ENCODE results near the gene EGFR.

The EGFR gene

GRCh38 chr7:55050281-55050680 is 31.5 kb downstream of the EGFR start:
- H3K9ac ChIP-seq (ENCODE audit: low read length) = no peak overlapping the region
- no peak for TF ChIP-seq EZH2 (IDR thresholded peaks at IDR 0.05; ENCODE audit: borderline replicate concordance, low read length)
- TF ChIP-seq, protein P1, sequence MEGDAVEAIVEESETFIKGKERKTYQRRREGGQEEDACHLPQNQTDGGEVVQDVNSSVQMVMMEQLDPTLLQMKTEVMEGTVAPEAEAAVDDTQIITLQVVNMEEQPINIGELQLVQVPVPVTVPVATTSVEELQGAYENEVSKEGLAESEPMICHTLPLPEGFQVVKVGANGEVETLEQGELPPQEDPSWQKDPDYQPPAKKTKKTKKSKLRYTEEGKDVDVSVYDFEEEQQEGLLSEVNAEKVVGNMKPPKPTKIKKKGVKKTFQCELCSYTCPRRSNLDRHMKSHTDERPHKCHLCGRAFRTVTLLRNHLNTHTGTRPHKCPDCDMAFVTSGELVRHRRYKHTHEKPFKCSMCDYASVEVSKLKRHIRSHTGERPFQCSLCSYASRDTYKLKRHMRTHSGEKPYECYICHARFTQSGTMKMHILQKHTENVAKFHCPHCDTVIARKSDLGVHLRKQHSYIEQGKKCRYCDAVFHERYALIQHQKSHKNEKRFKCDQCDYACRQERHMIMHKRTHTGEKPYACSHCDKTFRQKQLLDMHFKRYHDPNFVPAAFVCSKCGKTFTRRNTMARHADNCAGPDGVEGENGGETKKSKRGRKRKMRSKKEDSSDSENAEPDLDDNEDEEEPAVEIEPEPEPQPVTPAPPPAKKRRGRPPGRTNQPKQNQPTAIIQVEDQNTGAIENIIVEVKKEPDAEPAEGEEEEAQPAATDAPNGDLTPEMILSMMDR (IDR thresholded peaks at IDR 0.05; ENCODE audit: low read length) = peak; percentile 25; the same call in 1 of the 2 replicates
- no peak overlapping the region for H2AFZ ChIP-seq (ENCODE audit: low read length)
- H3K36me3 ChIP-seq (ENCODE audit: insufficient read depth, low read length) = no peaks in the 10 kb centered on the region
- no peaks in the 10 kb centered on the region for H4K20me1 ChIP-seq (ENCODE audit: insufficient read depth, low read length)
- H3K27me3 ChIP-seq (ENCODE audit: insufficient read depth, low read length) = no peaks in the 10 kb centered on the region
- H3K27ac ChIP-seq (ENCODE audit: low read depth, low read length, poor library complexity, severe bottlenecking) = no peak overlapping the region
- H3K4me2 ChIP-seq (ENCODE audit: low read length) = no peak overlapping the region
- no peaks in the 10 kb centered on the region for H3K79me2 ChIP-seq (ENCODE audit: insufficient read depth, low read length)
- H3K9me2 ChIP-seq (ENCODE audit: low read depth, low read length) = no peaks in the 10 kb centered on the region
- H3K4me3 ChIP-seq (ENCODE audit: low read depth, low read length, poor library complexity, severe bottlenecking) = no peak overlapping the region
- H3K4me1 ChIP-seq (ENCODE audit: insufficient read depth, low read length, severe bottlenecking) = no peaks in the 10 kb centered on the region
- no peaks in the 10 kb centered on the region for H3K9me3 ChIP-seq (ENCODE audit: low read length)
- H3F3A ChIP-seq (ENCODE audit: insufficient read depth, low read length) = no peaks in the 10 kb centered on the region

DNA sequence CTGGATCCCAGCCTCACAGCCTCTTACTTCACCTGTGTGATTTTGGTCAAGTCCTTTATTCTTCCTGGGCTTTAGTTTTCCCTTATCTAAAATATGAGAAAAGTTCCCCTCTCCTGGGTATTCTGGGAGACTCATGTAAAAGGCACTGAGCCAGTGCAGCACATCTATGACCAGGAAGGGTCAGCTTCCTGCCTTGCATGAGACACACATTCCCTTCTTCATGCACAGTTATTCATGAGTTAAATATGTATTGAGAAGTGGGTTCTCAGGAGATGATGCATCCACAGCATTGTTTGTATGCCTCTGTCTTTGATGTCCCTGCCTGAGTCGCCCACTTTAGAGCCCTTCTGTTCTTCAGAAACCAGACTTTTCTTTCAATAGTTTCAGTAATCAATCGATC is 33.3 kb downstream of the EGFR start:
- Histone ChIP-seq H3K9me3 (ENCODE audit: low read length) (no peaks in the 10 kb centered on the region), H3K27me3 (ENCODE audit: insufficient read depth, low read length) (no peaks in the 10 kb centered on the region), H3K27ac (ENCODE audit: low read depth, low read length, poor library complexity, severe bottlenecking) (no peak overlapping the region), H3K9ac (ENCODE audit: low read length) (no peak overlapping the region), H2AFZ (ENCODE audit: low read length) (no peak overlapping the region), H3K36me3 (ENCODE audit: insufficient read depth, low read length) (no peaks in the 10 kb centered on the region), H3K9me2 (ENCODE audit: low read depth, low read length) (no peaks in the 10 kb centered on the region), H3K4me2 (ENCODE audit: low read length) (no peak overlapping the region), H3F3A (ENCODE audit: insufficient read depth, low read length) (no peaks in the 10 kb centered on the region), H3K79me2 (ENCODE audit: insufficient read depth, low read length) (no peaks in the 10 kb centered on the region), H3K4me1 (ENCODE audit: insufficient read depth, low read length, severe bottlenecking) (no peaks in the 10 kb centered on the region), H3K4me3 (ENCODE audit: low read depth, low read length, poor library complexity, severe bottlenecking) (no peak overlapping the region), H4K20me1 (ENCODE audit: insufficient read depth, low read length) (no peaks in the 10 kb centered on the region)
- TF ChIP-seq, protein P1 (IDR thresholded peaks at IDR 0.05; ENCODE audit: low read length) = no peak
- no peak for TF ChIP-seq EZH2 (IDR thresholded peaks at IDR 0.05; ENCODE audit: borderline replicate concordance, low read length)

DNA sequence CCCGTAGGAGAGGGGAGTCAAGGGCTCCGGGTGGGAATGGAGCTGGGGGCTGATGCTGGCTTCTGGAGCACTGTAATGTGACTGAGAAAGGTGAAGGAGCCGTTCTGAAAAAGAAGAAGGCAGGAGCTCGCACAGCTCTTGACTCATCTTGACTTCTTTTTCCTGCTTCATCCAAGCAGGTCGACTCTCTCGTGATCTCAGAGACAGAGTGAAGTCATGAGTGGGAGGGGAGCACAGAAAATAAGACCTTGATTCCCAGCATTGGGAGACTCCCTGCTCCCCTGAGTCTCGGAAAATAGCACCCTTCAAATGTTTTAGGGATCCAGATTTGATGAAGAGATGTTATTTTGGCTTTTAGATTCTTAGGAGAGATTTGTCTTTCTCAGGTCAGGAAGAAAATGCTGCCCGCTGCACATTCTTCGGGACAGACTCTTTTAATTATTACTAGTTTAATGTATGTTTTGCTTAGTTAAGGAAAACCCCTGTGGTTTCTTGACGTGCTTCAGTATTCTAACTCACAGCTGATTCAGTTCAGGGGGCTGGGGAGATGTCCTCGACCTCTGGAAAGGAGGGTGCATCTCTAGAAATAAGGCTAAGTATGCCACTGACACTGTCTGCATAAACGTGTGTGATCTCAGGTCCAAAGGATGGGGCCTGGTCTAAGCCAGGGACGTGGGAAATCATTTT is 34.1 kb downstream of the EGFR start:
- no peaks in the 10 kb centered on the region for H3K36me3 ChIP-seq (ENCODE audit: insufficient read depth, low read length)
- no peaks in the 10 kb centered on the region for H3K9me3 ChIP-seq (ENCODE audit: low read length)
- no peak overlapping the region for H3K4me3 ChIP-seq (ENCODE audit: low read depth, low read length, poor library complexity, severe bottlenecking)
- H3K4me1 ChIP-seq (ENCODE audit: insufficient read depth, low read length, severe bottlenecking) = no peaks in the 10 kb centered on the region
- H4K20me1 ChIP-seq (ENCODE audit: insufficient read depth, low read length) = no peaks in the 10 kb centered on the region
- H3K79me2 ChIP-seq (ENCODE audit: insufficient read depth, low read length) = no peaks in the 10 kb centered on the region
- H3F3A ChIP-seq (ENCODE audit: insufficient read depth, low read length) = no peaks in the 10 kb centered on the region
- H3K27ac ChIP-seq (ENCODE audit: low read depth, low read length, poor library complexity, severe bottlenecking) = no peak overlapping the region
- H3K9me2 ChIP-seq (ENCODE audit: low read depth, low read length) = no peaks in the 10 kb centered on the region
- no peak overlapping the region for H2AFZ ChIP-seq (ENCODE audit: low read length)
- H3K9ac ChIP-seq (ENCODE audit: low read length) = no peak overlapping the region
- H3K4me2 ChIP-seq (ENCODE audit: low read length) = no peak overlapping the region
- H3K27me3 ChIP-seq (ENCODE audit: insufficient read depth, low read length) = no peaks in the 10 kb centered on the region
- no peak for TF ChIP-seq EZH2 (IDR thresholded peaks at IDR 0.05; ENCODE audit: borderline replicate concordance, low read length)
- TF ChIP-seq, protein P1 (IDR thresholded peaks at IDR 0.05; ENCODE audit: low read length) = no peak

All from OCI-LY1 (cell line).